Fibroblast of lung (primary cell): ENCODE results near the gene MAP3K1.

Source experiments
- CTCF ChIP-seq, 2 donors: IDR thresholded peaks in 1 of 2; conservative IDR thresholded peaks in 1 of 2; 1 replicate in 1 of 2; 2 replicates in 1 of 2; pipeline ENCODE4 v1.5.1; 2011 to 2012; ENCODE audit warnings: low read length in 2 of 2, control low read depth in 1 of 2, inconsistent platforms in 1 of 2, low read depth in 1 of 2, mild to moderate bottlenecking in 1 of 2
- EZH2 ChIP-seq: IDR thresholded peaks from 2 replicates; pipeline ENCODE4 v1.5.1; 2012; ENCODE audit warnings: low read length, control low read depth, mild to moderate bottlenecking; ENCODE audit errors: missing control alignments

- TF ChIP-seq CTCF (conservative IDR thresholded peaks at IDR 0.05 in 1 of 2, IDR thresholded peaks at IDR 0.05 in 1 of 2; ENCODE audit: low read depth in 1 of 2, low read length in 2 of 2) (no peak), EZH2 (no peak)
Measured at GRCh38 chr5:56819060-56819881, 3.9 kb downstream of the MAP3K1 start.
